H1 (cell line): ENCODE results near the gene SLC5A11.

Experiments
- BACH1 ChIP-seq: IDR thresholded peaks from 2 replicates; pipeline ENCODE4 v1.6.1; 2012; ENCODE audit warnings: low read length, improper control_type of control experiment
- CBX8 ChIP-seq: fragments of 300-800, 300-1000 bp; sonication (generic); IDR thresholded peaks from 2 replicates; pipeline ENCODE4 v1.7.1; 2016; ENCODE audit warnings: low read depth, low read length, borderline replicate concordance
- CHD2 ChIP-seq: IDR thresholded peaks from 2 replicates; pipeline ENCODE4 v1.6.1; 2012; ENCODE audit warnings: low read length, improper control_type of control experiment
- EGR1 ChIP-seq: IDR thresholded peaks from 2 replicates; pipeline ENCODE4 v1.6.1; 2011; ENCODE audit warnings: low read depth, low read length, borderline replicate concordance
- GABPA ChIP-seq: IDR thresholded peaks from 2 replicates; pipeline ENCODE4 v1.6.1; 2011; ENCODE audit warnings: mild to moderate bottlenecking, low read length, moderate library complexity, borderline replicate concordance; ENCODE audit not compliant: insufficient read depth
- HDAC2 ChIP-seq, 2 experiments: fragments of 300-600 bp in 1 of 2; sonication (generic) in 1 of 2; IDR thresholded peaks; 2 replicates each; pipeline ENCODE4 v1.6.1; 2011 to 2012; ENCODE audit warnings: low read depth in 2 of 2, low read length in 2 of 2, mild to moderate bottlenecking in 2 of 2, moderate library complexity in 2 of 2, borderline replicate concordance in 1 of 2, inconsistent platforms in 1 of 2
- JUN ChIP-seq: IDR thresholded peaks from 2 replicates; pipeline ENCODE4 v1.6.1; 2011; ENCODE audit warnings: low read depth, mild to moderate bottlenecking, improper control_type of control experiment, low read length
- MAX ChIP-seq: IDR thresholded peaks from 2 replicates; pipeline ENCODE4 v1.6.1; 2012; ENCODE audit warnings: inconsistent platforms
- POLR2A ChIP-seq, 2 experiments: IDR thresholded peaks; 1 replicate in 1 of 2; 2 replicates in 1 of 2; pipeline ENCODE4 v1.6.1; 2011; ENCODE audit warnings: low read depth in 2 of 2, low read length in 2 of 2, mild to moderate bottlenecking in 2 of 2; ENCODE audit errors: control extremely low read depth in 1 of 2
- POLR2AphosphoS5 ChIP-seq: IDR thresholded peaks from 2 replicates; pipeline ENCODE4 v1.6.1; 2011; ENCODE audit warnings: low read depth, low read length
- RAD21 ChIP-seq, 2 experiments: IDR thresholded peaks in 1 of 2; conservative IDR thresholded peaks in 1 of 2; 2 replicates each; pipeline ENCODE4 v1.6.1; 2011; ENCODE audit warnings: low read depth in 2 of 2, low read length in 2 of 2, improper control_type of control experiment in 1 of 2, inconsistent platforms in 1 of 2, mild to moderate bottlenecking in 1 of 2, moderate library complexity in 1 of 2
- RFX5 ChIP-seq: IDR thresholded peaks from 2 replicates; pipeline ENCODE4 v1.6.1; 2011; ENCODE audit warnings: low read depth, low read length, improper control_type of control experiment, borderline replicate concordance
- YY1 ChIP-seq: IDR thresholded peaks from 2 replicates; pipeline ENCODE4 v1.6.1; 2011; ENCODE audit warnings: low read depth, mild to moderate bottlenecking, low read length
- TF ChIP-seq, protein P1 (sequence below), 3 experiments: IDR thresholded peaks; 1 replicate in 2 of 3; 2 replicates in 1 of 3; pipeline versions ENCODE4 v1.5.1 to v1.6.1; 2011; ENCODE audit warnings: low read length in 3 of 3, mild to moderate bottlenecking in 3 of 3, inconsistent platforms in 2 of 3, low read depth in 1 of 3, moderate library complexity in 1 of 3; ENCODE audit not compliant: insufficient read depth in 1 of 3; ENCODE audit errors: control extremely low read depth in 1 of 3

DNA sequence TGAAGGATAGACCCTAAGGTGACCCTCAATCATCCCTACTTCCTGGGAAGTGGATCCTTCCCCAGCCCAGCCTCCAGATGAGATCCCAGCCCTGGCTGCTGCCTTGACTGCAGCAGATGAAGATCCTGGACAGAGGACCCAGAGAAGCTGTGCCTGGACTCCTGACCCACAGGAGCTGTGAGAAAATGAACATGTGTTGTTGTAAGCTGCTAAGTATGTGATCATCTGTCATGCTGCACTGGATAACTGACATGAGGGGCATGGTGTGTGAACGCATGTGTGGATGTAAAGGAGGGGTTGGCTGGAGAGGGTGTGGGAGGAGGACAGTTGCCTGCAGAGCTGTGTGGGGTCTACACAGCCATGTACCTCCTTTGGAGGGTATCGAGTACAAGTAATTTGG lies 69.3 kb downstream of the SLC5A11 start:
- TF ChIP-seq EGR1 (no peak), RAD21 (IDR thresholded peaks at IDR 0.05 in 1 of 2, conservative IDR thresholded peaks at IDR 0.05 in 1 of 2; ENCODE audit: low read depth in 2 of 2, low read length in 2 of 2) (no peak), CBX8 (no peak), YY1 (no peak), POLR2A (IDR thresholded peaks at IDR 0.05; ENCODE audit: control extremely low read depth in 1 of 2, low read depth in 2 of 2, low read length in 2 of 2) (no peak), HDAC2 (IDR thresholded peaks at IDR 0.05; ENCODE audit: borderline replicate concordance in 1 of 2, low read depth in 2 of 2, low read length in 2 of 2) (no peak), BACH1 (no peak), MAX (no peak), POLR2AphosphoS5 (no peak), RFX5 (no peak), CHD2 (no peak), GABPA (no peak), JUN (no peak)
- TF ChIP-seq, protein P1, sequence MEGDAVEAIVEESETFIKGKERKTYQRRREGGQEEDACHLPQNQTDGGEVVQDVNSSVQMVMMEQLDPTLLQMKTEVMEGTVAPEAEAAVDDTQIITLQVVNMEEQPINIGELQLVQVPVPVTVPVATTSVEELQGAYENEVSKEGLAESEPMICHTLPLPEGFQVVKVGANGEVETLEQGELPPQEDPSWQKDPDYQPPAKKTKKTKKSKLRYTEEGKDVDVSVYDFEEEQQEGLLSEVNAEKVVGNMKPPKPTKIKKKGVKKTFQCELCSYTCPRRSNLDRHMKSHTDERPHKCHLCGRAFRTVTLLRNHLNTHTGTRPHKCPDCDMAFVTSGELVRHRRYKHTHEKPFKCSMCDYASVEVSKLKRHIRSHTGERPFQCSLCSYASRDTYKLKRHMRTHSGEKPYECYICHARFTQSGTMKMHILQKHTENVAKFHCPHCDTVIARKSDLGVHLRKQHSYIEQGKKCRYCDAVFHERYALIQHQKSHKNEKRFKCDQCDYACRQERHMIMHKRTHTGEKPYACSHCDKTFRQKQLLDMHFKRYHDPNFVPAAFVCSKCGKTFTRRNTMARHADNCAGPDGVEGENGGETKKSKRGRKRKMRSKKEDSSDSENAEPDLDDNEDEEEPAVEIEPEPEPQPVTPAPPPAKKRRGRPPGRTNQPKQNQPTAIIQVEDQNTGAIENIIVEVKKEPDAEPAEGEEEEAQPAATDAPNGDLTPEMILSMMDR (IDR thresholded peaks at IDR 0.05; ENCODE audit: control extremely low read depth in 1 of 3, insufficient read depth in 1 of 3, low read depth in 1 of 3, low read length in 3 of 3) = no peak
